HepG2 (cell line): ENCODE results near the gene PTPRF. TPM values are rescaled to one million over a fixed set of nuclear protein-coding genes. Genes with fewer than 3 reads are reported as not detected.

Source experiments
- AHDC1 ChIP-seq: sonication (generic); formaldehyde crosslinking; IDR thresholded peaks from 2 replicates; pipeline ENCODE4 v1.5.1; 2020; ENCODE audit warnings: mild to moderate bottlenecking, missing genetic modification reagents, borderline replicate concordance
- BORCS8-MEF2B ChIP-seq: sonication (generic); formaldehyde crosslinking; IDR thresholded peaks from 2 replicates; pipeline ENCODE4 v1.8.0; 2022; ENCODE audit warnings: mild to moderate bottlenecking, missing genetic modification reagents
- DNMT3B ChIP-seq: conservative IDR thresholded peaks from 2 replicates; pipeline ENCODE4 v1.6.1; 2016; ENCODE audit warnings: missing biosample characterization, control low read depth
- HMG20B ChIP-seq: conservative IDR thresholded peaks from 2 replicates; pipeline ENCODE4 v1.6.1; 2016; ENCODE audit warnings: missing genetic modification reagents, missing compliant biosample characterization
- MYC ChIP-seq: sonication (generic); formaldehyde crosslinking; IDR thresholded peaks from 2 replicates; pipeline ENCODE4 v1.9.0; 2021; ENCODE audit warnings: missing genetic modification reagents, borderline replicate concordance
- POLR2AphosphoS2 ChIP-seq: IDR thresholded peaks from 2 replicates; pipeline ENCODE4 v1.6.1; 2011; ENCODE audit warnings: low read depth, low read length, improper control_type of control experiment
- RXRB ChIP-seq: IDR thresholded peaks from 2 replicates; pipeline ENCODE4 v1.6.1; 2016; ENCODE audit warnings: borderline replicate concordance, missing genetic modification reagents, missing compliant biosample characterization
- SAP130 ChIP-seq: IDR thresholded peaks from 2 replicates; pipeline ENCODE4 v1.6.1; 2016; ENCODE audit warnings: low read depth
- TEAD2 ChIP-seq: sonication (generic); formaldehyde crosslinking; IDR thresholded peaks from 2 replicates; pipeline ENCODE4 v1.9.0; 2021; ENCODE audit warnings: missing genetic modification reagents
- ZNF407 ChIP-seq: sonication (generic); formaldehyde crosslinking; IDR thresholded peaks from one replicate; pipeline ENCODE4 v1.5.1; 2020; ENCODE audit warnings: mild to moderate bottlenecking, missing genetic modification reagents; ENCODE audit errors: not compliant biosample characterization
- polyA plus RNA-seq, 8 experiments: library from polyadenylated mRNA; depleted of rRNA in 3 of 8; stranded (reverse) in 7 of 8; unstranded in 1 of 8; fragments of >200 nt; fragmentation: Illumina TruSeq in 4 of 8; extraction: Trizol in 4 of 8; gene quantifications; 2 replicates each; pipeline versions ENCODE4 v1.2.1 to v1.2.3, GENCODE V29; 2011 to 2016; ENCODE audit warnings: low read depth in 4 of 8, missing spikeins in 1 of 8, mixed read lengths in 1 of 8; ENCODE audit not compliant: insufficient read depth in 1 of 8
- total RNA-seq, 5 experiments: library from RNA; depleted of rRNA; stranded (reverse); fragments of >200 nt; fragmentation: Illumina TruSeq; extraction: Trizol; gene quantifications; 2 replicates each; pipeline ENCODE4 v1.2.3, GENCODE V29; 2016; ENCODE audit warnings: low read depth in 1 of 5

The PTPRF gene
- total and polyA plus RNA-seq, 2 of the 13 experiments (the other 11 are each of a cell fraction or from before 2014, with no cell fraction given) = 55.9 to 167 TPM

- TF ChIP-seq ZNF407 = no peak
- no peak for TF ChIP-seq TEAD2 (CRISPR knock-in tag)
- 0 out of 2 replicates have a peak, but pooled peaks have one; percentile 34 for TF ChIP-seq SAP130 (CRISPR knock-in tag)
- no peak for TF ChIP-seq POLR2AphosphoS2
- TF ChIP-seq BORCS8-MEF2B = no peak
- TF ChIP-seq AHDC1 (CRISPR knock-in tag) = 0 out of 2 replicates have a peak, but pooled peaks have one; percentile 22
- TF ChIP-seq HMG20B (CRISPR knock-in tag) = no peak
- no peak for TF ChIP-seq MYC (CRISPR knock-in tag)
- peak; percentile 31; the same call in 1 of the 2 replicates for TF ChIP-seq RXRB (CRISPR knock-in tag)
- no peak for TF ChIP-seq DNMT3B (CRISPR knock-in tag)
Measured at GRCh38 chr1:43493661-43494450, 36.8 kb upstream of the PTPRF start (continued).
